HUES48 (cell line): ENCODE measurements around the gene TRUB2.
"Not testable (repeated sequence)": the region's sequence is repeated elsewhere in the genome, so short reads cannot be mapped to it uniquely, and the experiment has no call there.

Experiments
- H3K27ac ChIP-seq: one replicate; pipeline ENCODE4 v1.7.0; 2013; ENCODE audit warnings: low read depth, low read length, inconsistent platforms
- H3K27me3 ChIP-seq: 2 replicates; pipeline ENCODE4 v1.6.1; 2013; ENCODE audit warnings: mild to moderate bottlenecking, low read length; ENCODE audit not compliant: control insufficient read depth, insufficient read depth
- H3K36me3 ChIP-seq: 2 replicates; pipeline ENCODE4 v1.6.1; 2013; ENCODE audit warnings: low read length; ENCODE audit not compliant: control insufficient read depth, insufficient read depth
- H3K4me1 ChIP-seq: 2 replicates; pipeline ENCODE4 v1.6.1; 2013; ENCODE audit warnings: mild to moderate bottlenecking, low read length; ENCODE audit not compliant: control insufficient read depth, insufficient read depth
- H3K4me3 ChIP-seq: 2 replicates; pipeline ENCODE4 v1.5.1; 2013; ENCODE audit warnings: mild to moderate bottlenecking, low read depth, low read length
- H3K9ac ChIP-seq: 2 replicates; pipeline ENCODE4 v1.6.1; 2013; ENCODE audit warnings: mild to moderate bottlenecking, low read depth, low read length, moderate library complexity
- H3K9me3 ChIP-seq: 2 replicates; pipeline ENCODE4 v1.6.1; 2013; ENCODE audit warnings: low read length; ENCODE audit not compliant: control insufficient read depth, insufficient read depth

Gene TRUB2

DNA sequence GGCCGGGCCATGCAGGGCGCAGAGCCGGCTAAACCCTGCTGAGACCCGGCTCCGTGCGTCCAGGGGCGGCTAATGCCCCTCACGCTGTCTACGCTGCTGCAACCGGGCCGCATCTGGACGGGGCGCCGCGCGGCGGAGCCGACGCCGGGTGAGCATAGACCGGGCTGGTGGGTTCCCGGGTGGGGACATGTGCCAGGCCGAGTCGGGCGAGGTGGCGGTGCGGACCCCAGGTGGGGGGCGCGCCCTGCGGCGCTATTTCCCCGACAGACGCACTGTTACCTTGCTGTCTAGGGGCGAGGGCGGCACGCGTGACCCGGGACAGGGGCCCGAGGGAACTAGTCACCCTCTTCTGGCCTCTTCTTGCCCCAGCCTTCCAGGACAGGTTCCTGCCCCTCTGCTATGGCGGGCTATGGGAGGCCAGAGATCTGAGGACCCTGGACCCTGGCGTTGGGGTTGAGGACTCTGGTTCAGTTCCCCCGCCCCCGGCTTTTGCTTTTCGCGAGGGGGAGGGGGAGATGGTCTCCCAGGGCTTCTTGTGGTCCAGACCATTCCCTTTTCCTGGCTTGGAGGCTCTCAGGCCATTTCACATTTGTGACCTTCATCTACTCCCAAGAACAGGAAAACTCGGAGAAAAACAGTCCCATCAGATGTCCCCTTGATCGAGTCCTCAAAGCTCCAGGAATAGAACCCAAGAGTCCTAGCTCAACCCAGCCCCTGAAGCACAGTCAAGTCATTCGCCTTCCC, 18.6 kb upstream of the TRUB2 start:
- Histone ChIP-seq H3K4me1 (peaks cover 4% of the 10 kb centered on the region; the same call in 1 of the 2 replicates), H3K27me3 (no peaks in the 10 kb centered on the region), H3K27ac (no peak overlapping the region), H3K9me3 (no peaks in the 10 kb centered on the region), H3K4me3 (peak overlapping the region; percentile 90), H3K9ac (no peak overlapping the region), H3K36me3 (peaks cover 23% of the 10 kb centered on the region)

DNA sequence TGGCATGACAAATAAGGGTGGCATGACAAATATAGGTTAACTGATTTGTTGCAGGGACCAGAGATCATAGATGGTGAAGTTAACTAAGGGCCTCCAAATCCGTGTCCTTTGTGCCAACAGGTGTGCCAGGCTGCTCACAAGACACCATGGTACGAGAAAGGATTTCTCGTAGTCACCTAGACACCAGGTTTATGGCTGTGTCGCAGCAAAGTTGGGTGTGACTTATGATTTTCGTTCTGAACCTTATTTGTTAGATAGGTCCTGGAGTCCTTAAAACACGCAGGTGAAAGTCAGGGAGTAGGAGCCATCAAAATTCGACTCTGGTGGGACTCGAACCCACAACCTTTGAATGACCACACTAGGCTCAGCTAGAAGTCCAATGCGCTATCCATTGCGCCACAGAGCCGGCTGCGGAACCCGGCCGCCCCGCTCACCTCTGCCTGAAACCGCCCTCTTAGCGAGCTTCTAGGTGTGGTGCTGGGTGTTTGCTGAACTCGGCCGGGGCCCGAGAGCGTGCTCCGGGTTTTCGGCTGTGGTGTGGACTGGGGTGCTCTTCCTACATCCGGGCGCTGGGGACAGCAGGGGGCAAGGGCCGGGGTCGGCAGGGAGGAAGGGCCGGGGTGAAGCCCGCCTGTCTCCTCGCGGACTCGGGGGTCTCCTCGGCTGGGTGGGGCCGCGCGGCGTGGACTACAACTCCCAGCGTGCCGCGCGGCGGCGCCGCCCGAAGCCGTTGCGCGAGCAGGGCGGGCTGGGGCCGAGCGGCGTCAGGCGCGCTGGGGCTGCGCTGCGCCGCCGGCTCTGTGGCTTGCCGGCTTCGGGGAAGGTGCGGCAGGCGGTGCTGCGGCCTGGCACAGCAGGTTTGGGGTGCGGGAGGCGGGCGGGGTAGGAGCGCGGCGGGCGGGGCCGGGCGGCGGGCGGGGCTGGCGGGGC, 17.8 kb upstream of the TRUB2 start, which contains the start of gene SLC27A4:
Gene SLC27A4 (plus strand): TSS at position 767 of the 930 bp plus-strand sequence. CDS start 2,606 bp downstream, outside the sequence.
- Histone ChIP-seq H3K27ac (no peak within 1 kb of the TSS), H3K4me1 (peaks cover 4% of the 10 kb centered on the region; the same call in 1 of the 2 replicates), H3K27me3 (no peaks in the 10 kb centered on the region), H3K36me3 (peaks cover 15% of the 10 kb centered on the region), H3K9me3 (no peaks in the 10 kb centered on the region), H3K4me3 (peak within 1 kb of the TSS; percentile 90), H3K9ac (0 out of 2 replicates have a peak within 1 kb of the TSS, but pooled peaks have one; percentile 38)

GRCh38 chr9:128338852-128339614, 16.8 kb upstream of the TRUB2 start:
- not testable (repeated sequence) for H3K9me3 ChIP-seq, H3K36me3 ChIP-seq, H3K27ac ChIP-seq, H3K27me3 ChIP-seq, H3K4me1 ChIP-seq, H3K9ac ChIP-seq, H3K4me3 ChIP-seq

- H3K9me3 ChIP-seq = no peaks in the 10 kb centered on the region
- H3K4me3 ChIP-seq = no peak overlapping the region
- peaks cover 4% of the 10 kb centered on the region; the same call in 1 of the 2 replicates for H3K4me1 ChIP-seq
- no peaks in the 10 kb centered on the region for H3K27me3 ChIP-seq
- H3K36me3 ChIP-seq = peaks cover 10% of the 10 kb centered on the region
- H3K9ac ChIP-seq = no peak overlapping the region
- no peak overlapping the region for H3K27ac ChIP-seq
Measured at GRCh38 chr9:128337936-128338335, 15.7 kb upstream of the TRUB2 start.

DNA sequence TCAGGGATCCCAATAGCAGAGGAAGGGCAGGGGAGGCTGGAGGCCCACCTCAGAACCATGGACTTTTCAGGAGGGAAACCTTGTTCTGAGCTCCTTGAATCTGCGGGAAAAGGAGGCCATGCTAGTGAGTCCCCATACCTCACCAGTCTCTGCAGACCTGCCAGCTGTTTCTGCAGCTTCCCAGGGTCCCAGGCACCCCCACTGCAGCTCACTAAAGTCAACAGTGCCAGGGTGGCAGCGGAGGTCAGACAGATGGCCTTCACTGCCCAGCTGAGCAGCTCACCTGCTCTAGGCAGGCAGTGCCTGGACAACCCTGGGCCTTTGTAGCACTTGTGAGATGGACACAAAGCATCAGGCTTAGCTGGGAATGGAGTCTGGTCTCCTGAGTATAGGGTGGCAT, 13.7 kb upstream of the TRUB2 start:
- Histone ChIP-seq H3K4me3 (no peak overlapping the region), H3K27me3 (no peaks in the 10 kb centered on the region), H3K27ac (no peak overlapping the region), H3K9ac (no peak overlapping the region), H3K36me3 (peaks cover 18% of the 10 kb centered on the region), H3K4me1 (no peaks in the 10 kb centered on the region), H3K9me3 (no peaks in the 10 kb centered on the region)

GRCh38 chr9:128335161-128335560, 12.9 kb upstream of the TRUB2 start:
- Histone ChIP-seq H3K9me3 (no peaks in the 10 kb centered on the region), H3K9ac (no peak overlapping the region), H3K27ac (no peak overlapping the region), H3K4me3 (no peak overlapping the region), H3K36me3 (peaks cover 18% of the 10 kb centered on the region), H3K4me1 (no peaks in the 10 kb centered on the region), H3K27me3 (no peaks in the 10 kb centered on the region)

DNA sequence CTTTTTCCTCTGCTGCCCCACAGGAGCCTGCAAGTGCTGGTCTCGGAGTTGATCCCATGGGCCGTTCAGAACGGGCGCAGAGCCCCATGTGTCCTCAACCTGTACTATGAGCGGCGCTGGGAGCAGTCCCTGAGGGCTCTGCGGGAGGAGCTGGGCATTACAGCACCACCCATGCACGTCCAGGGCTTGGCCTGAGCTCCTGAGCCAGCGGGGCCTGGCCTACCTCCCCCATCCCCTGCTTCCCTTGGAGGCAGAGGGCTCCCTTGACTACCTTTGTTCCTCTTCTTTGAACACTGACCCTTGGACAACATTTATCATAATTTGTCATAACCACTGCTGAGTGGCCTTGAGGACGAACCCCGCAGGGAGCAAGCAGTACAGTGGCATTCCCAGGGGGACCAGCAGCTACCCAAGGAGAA, 11.2 kb upstream of the TRUB2 start:
- no peak overlapping the region for H3K4me3 ChIP-seq
- no peak overlapping the region for H3K9ac ChIP-seq
- H3K36me3 ChIP-seq = peaks cover 27% of the 10 kb centered on the region
- H3K27me3 ChIP-seq = no peaks in the 10 kb centered on the region
- no peaks in the 10 kb centered on the region for H3K4me1 ChIP-seq
- H3K27ac ChIP-seq = no peak overlapping the region
- H3K9me3 ChIP-seq = no peaks in the 10 kb centered on the region

- no peaks in the 10 kb centered on the region for H3K27me3 ChIP-seq
- no peaks in the 10 kb centered on the region; the same call in 1 of the 2 replicates for H3K4me1 ChIP-seq
- H3K4me3 ChIP-seq = no peak overlapping the region
- H3K27ac ChIP-seq = no peak overlapping the region
- H3K9ac ChIP-seq = no peak overlapping the region
- H3K9me3 ChIP-seq = no peaks in the 10 kb centered on the region
- H3K36me3 ChIP-seq = peaks cover 46% of the 10 kb centered on the region
Measured at GRCh38 chr9:128325629-128326028, 3.4 kb upstream of the TRUB2 start.

- H3K27me3 ChIP-seq = no peaks in the 10 kb centered on the region
- no peaks in the 10 kb centered on the region for H3K9me3 ChIP-seq
- H3K4me3 ChIP-seq = no peak overlapping the region
- no peak overlapping the region for H3K27ac ChIP-seq
- no peaks in the 10 kb centered on the region; the same call in 1 of the 2 replicates for H3K4me1 ChIP-seq
- peaks cover 43% of the 10 kb centered on the region for H3K36me3 ChIP-seq
- H3K9ac ChIP-seq = no peak overlapping the region
Measured at GRCh38 chr9:128324401-128324800, 2.2 kb upstream of the TRUB2 start.

DNA sequence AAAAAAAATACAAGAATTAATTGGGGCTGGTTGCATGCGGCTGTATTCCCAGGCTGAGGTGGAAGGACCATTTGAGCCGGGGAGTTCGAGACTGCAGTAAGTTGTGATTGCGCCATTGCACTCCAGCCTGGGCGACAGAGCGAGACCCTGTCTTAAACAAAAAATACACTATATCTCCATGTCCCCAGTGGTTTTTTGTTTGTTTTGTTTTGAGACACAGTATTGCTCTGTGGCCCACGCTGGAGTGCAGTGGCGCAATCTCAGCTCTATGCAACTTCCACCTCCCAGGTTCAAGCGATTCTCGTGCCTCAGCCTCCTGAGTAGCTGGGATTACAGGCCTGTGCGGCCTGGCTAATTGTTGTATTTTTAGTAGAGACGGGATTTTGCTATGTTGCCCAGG, 1.5 kb upstream of the TRUB2 start:
- Histone ChIP-seq H3K9ac (no peak overlapping the region), H3K27ac (no peak overlapping the region), H3K4me1 (no peaks in the 10 kb centered on the region; the same call in 1 of the 2 replicates), H3K36me3 (peaks cover 40% of the 10 kb centered on the region), H3K9me3 (no peaks in the 10 kb centered on the region), H3K27me3 (no peaks in the 10 kb centered on the region), H3K4me3 (peak overlapping the region; percentile 83)
